T-cell (primary cell): ENCODE data around the gene PACS2. TPM values are rescaled to one million over a fixed set of nuclear protein-coding genes. Genes with fewer than 3 reads are reported as not detected.

Experiments used
- ATAC-seq, 4 experiments: fragments of 200-7000 bp in 3 of 4; fragments of 150-1000 bp in 1 of 4; cut with Tn5 transposase; replicated peaks in 1 of 4; 1 replicate in 3 of 4; 2 replicates in 1 of 4; pipeline ENCODE4 v1.10.0; 2021; ENCODE audit warnings: moderate library complexity in 3 of 4, mild to moderate bottlenecking in 2 of 4, moderate number of reproducible peaks in 1 of 4
- CTCF ChIA-PET, 2 donors: fragments of 300-600 bp; sonication (Branson Sonifier 250); formaldehyde crosslinking; loops; one replicate each; lab custom pipeline; 2022; ENCODE audit warnings: antibody characterized with exemption in 2 of 2; lab: Charles Lee
- POLR2A ChIA-PET, 2 donors: fragments of 300-600 bp; sonication (Branson Sonifier 250); formaldehyde crosslinking; loops; one replicate each; lab custom pipeline; 2022; ENCODE audit warnings: antibody characterized with exemption in 2 of 2; lab: Charles Lee
- DNase-seq, 35 experiments: peaks; one replicate each; pipeline versions ENCODE4 v3.0.0 to v3.0.0-alpha.2; 2013 to 2023
- H3K27ac ChIP-seq: one replicate; pipeline ENCODE4 v1.5.1; 2013; ENCODE audit warnings: low read length
- H3K27me3 ChIP-seq, 2 experiments: replicated peaks in 1 of 2; 1 replicate in 1 of 2; 2 replicates in 1 of 2; pipeline versions ENCODE4 v1.6.1 to v1.7.0; 2013; ENCODE audit warnings: low read length in 1 of 2, mixed read lengths in 1 of 2; ENCODE audit not compliant: control insufficient read depth in 2 of 2, insufficient read depth in 2 of 2; ENCODE audit errors: extremely low read depth in 1 of 2
- H3K36me3 ChIP-seq, 2 donors: 1 replicate in 1 of 2; 2 replicates in 1 of 2; pipeline versions ENCODE4 v1.6.1 to v1.7.0; 2013; ENCODE audit warnings: low read length in 1 of 2; ENCODE audit not compliant: control insufficient read depth in 2 of 2, insufficient read depth in 1 of 2; ENCODE audit errors: extremely low read depth in 1 of 2
- H3K4me1 ChIP-seq, 2 experiments: 1 replicate in 1 of 2; 2 replicates in 1 of 2; pipeline versions ENCODE4 v1.6.1 to v1.7.0; 2013; ENCODE audit warnings: low read length in 2 of 2, mixed read lengths in 1 of 2; ENCODE audit not compliant: insufficient read depth in 2 of 2, control insufficient read depth in 1 of 2; ENCODE audit errors: extremely low read depth in 1 of 2
- H3K4me3 ChIP-seq, 2 donors: 1 replicate in 1 of 2; 2 replicates in 1 of 2; pipeline versions ENCODE4 v1.5.1 to v1.7.0; 2013; ENCODE audit warnings: mild to moderate bottlenecking in 2 of 2, low read length in 1 of 2, moderate library complexity in 1 of 2; ENCODE audit not compliant: control insufficient read depth in 1 of 2; ENCODE audit errors: extremely low read depth in 1 of 2
- H3K9me3 ChIP-seq: 2 replicates; pipeline ENCODE4 v1.7.0; 2013
- H3K27ac Mint-ChIP-seq, 2 donors: one replicate each; pipeline ENCODE4 v1.8.0; 2020 to 2021; ENCODE audit warnings: mild to moderate bottlenecking in 2 of 2, mixed read lengths in 2 of 2
- H3K27me3 Mint-ChIP-seq, 2 donors: one replicate each; pipeline ENCODE4 v1.8.0; 2021 to 2022; ENCODE audit warnings: mixed read lengths in 2 of 2
- H3K36me3 Mint-ChIP-seq: one replicate; pipeline ENCODE4 v1.8.0; 2021; ENCODE audit warnings: mixed read lengths
- H3K4me1 Mint-ChIP-seq, 3 donors: one replicate each; pipeline ENCODE4 v1.8.0; 2020 to 2022; ENCODE audit warnings: mixed read lengths in 3 of 3, mild to moderate bottlenecking in 1 of 3
- H3K4me3 Mint-ChIP-seq, 3 donors: one replicate each; pipeline ENCODE4 v1.8.0; 2020 to 2022; ENCODE audit warnings: mild to moderate bottlenecking in 3 of 3, mixed read lengths in 3 of 3, moderate library complexity in 3 of 3
- H3K9me3 Mint-ChIP-seq, 3 donors: one replicate each; pipeline ENCODE4 v1.8.0; 2020 to 2022; ENCODE audit warnings: mixed read lengths in 3 of 3
- WGBS: methylation state at CpG from one replicate; pipeline ENCODE4 v1.1.5; 2013; ENCODE audit warnings: missing lambda C conversion rate; ENCODE audit not compliant: insufficient coverage; 5-methylcytosine and 5-hydroxymethylcytosine counted together
- total RNA-seq, 35 experiments: library from RNA in 6 of 35; stranded (reverse) in 6 of 35; fragments of 120-200 nt in 1 of 35; gene quantifications; one replicate each; pipeline versions ENCODE4 v1.2.1 to v1.2.4 and lab custom pipeline; 2013 to 2026

Gene PACS2
- total RNA-seq, 5 donors from 2014 or later (not counting 1 experiment from before 2014, with no cell fraction given): 70.9 to 86.9 (median 78.0) TPM

DNA sequence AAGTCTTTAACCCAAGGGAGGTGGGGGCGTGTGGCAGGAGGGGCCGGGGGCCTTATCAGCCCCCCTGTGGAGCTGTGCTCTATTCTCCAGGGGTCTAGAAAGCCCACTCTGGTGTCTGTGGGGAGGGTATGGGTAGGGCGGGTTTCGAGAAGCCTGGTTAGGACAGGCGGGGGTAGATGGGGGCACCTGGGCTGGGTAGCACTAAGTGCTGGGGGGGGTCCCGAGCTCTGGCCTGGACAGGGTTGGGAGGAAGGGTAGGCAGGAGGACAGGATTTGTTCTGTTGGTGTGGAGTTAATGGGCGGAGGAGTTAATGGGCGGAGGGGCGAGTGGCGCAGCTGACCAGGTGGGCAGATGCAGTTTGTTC, 2.0 kb downstream of the PACS2 start:
- 100% methylated on average over 5 of the region's 10 CpGs for WGBS
- ATAC-seq (no peak), DNase-seq (no peak)
- POLR2A ChIA-PET: no interaction called here
- Mint-ChIP-seq H3K27me3 (no peaks in the 10 kb centered on the region), H3K36me3 (no peaks in the 10 kb centered on the region), H3K27ac (peak overlapping the region in 1 of 2 donors; percentile 39), H3K9me3 (no peaks in the 10 kb centered on the region), H3K4me1 (peaks cover 14 to 28% (median 20%) of the 10 kb centered on the region in 3 donors), H3K4me3 (peak overlapping the region; percentile 84 to 93 (median 86))
- CTCF ChIA-PET: no interaction called here
- Histone ChIP-seq H3K4me1 (peaks cover 0 to 28% of the 10 kb centered on the region in 2 experiments), H3K4me3 (no peak overlapping the region), H3K36me3 (no peaks in the 10 kb centered on the region), H3K9me3 (no peaks in the 10 kb centered on the region), H3K27ac (no peak overlapping the region), H3K27me3 (no peaks in the 10 kb centered on the region)

DNA sequence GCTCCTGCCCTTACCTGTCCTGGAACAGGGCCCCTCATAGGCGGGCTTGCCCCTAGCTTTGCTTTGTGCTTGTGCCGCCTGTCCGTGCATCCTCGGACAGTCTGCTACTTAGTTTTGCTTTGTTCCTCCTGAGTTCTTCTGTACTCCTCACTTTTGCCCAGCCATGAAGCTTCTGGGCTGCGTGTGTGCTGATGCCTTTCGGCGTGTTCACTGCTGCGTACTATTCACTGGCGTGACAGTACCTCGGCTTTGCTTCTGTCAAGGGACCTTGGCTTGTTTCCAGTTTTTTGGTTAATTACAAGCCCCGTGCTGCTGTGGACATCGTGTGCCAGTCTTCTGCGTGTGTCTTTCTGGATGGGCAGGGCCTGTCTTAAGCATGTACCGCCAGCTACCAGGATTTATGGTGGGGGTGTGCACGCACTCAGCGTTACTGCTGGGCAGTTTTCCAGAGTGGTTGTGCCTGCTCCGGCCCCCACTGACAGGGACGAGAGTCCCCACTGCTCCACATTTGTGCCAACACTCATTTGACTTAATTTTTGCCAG, 2.5 kb downstream of the PACS2 start:
- H3K4me1 Mint-ChIP-seq: peaks cover 14 to 28% (median 20%) of the 10 kb centered on the region in 3 donors
- no peaks in the 10 kb centered on the region for H3K36me3 ChIP-seq
- peak overlapping the region in 1 of 2 donors; percentile 39 for H3K27ac Mint-ChIP-seq
- CTCF ChIA-PET: no interaction called here
- H3K4me3 Mint-ChIP-seq: peak overlapping the region; percentile 24 to 93 (median 46)
- no peaks in the 10 kb centered on the region for H3K9me3 ChIP-seq
- peaks cover 0 to 28% of the 10 kb centered on the region in 2 experiments for H3K4me1 ChIP-seq
- no peaks in the 10 kb centered on the region for H3K27me3 ChIP-seq
- H3K27me3 Mint-ChIP-seq: no peaks in the 10 kb centered on the region
- 88% methylated on average over 12 of the region's 18 CpGs for WGBS
- no peak overlapping the region for H3K27ac ChIP-seq
- no peak overlapping the region for H3K4me3 ChIP-seq
- DNase-seq: no peak
- POLR2A ChIA-PET: interaction anchor here in 1 of 2 donors (0.5 kb wide), 1 partner anchor 9 kb away, joined by 4 read pairs; no protein-coding TSS in a partner anchor
- H3K9me3 Mint-ChIP-seq: no peaks in the 10 kb centered on the region
- H3K36me3 Mint-ChIP-seq: no peaks in the 10 kb centered on the region
- ATAC-seq: no peak

DNA sequence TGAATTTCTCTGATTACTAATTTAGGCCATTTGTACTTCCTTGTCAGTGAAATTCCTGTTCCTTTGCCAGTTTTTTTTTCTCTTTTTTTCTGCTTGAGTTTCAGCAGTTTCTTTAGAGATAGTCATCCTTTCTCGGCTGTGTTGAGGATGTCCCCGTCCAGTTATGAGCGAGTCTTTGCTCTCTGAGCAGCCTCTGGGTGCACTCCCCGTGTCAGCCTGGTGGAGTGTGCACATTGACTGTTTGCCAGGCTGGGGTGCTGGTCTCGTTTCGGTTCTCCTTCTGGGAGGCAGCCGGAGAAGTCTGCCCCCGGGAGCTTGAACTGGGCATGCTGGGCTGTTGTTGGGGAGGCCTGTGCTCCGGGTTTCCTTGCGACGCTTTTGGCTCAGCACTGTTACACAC, 3.0 kb downstream of the PACS2 start:
- ChIA-PET POLR2A (no interaction called here), CTCF (no interaction called here)
- Mint-ChIP-seq H3K27ac (no peak overlapping the region), H3K36me3 (peaks cover 2% of the 10 kb centered on the region), H3K4me3 (no peak overlapping the region), H3K4me1 (peaks cover 17 to 30% (median 21%) of the 10 kb centered on the region in 3 donors), H3K9me3 (no peaks in the 10 kb centered on the region), H3K27me3 (no peaks in the 10 kb centered on the region)
- no peak overlapping the region for H3K27ac ChIP-seq
- H3K4me3 ChIP-seq: no peak overlapping the region
- H3K36me3 ChIP-seq: no peaks in the 10 kb centered on the region
- no peak for DNase-seq
- 83% methylated on average over 5 of the region's 11 CpGs for WGBS
- no peaks in the 10 kb centered on the region for H3K27me3 ChIP-seq
- peaks cover 0 to 28% of the 10 kb centered on the region in 2 experiments for H3K4me1 ChIP-seq
- ATAC-seq: no peak
- no peaks in the 10 kb centered on the region for H3K9me3 ChIP-seq

DNA sequence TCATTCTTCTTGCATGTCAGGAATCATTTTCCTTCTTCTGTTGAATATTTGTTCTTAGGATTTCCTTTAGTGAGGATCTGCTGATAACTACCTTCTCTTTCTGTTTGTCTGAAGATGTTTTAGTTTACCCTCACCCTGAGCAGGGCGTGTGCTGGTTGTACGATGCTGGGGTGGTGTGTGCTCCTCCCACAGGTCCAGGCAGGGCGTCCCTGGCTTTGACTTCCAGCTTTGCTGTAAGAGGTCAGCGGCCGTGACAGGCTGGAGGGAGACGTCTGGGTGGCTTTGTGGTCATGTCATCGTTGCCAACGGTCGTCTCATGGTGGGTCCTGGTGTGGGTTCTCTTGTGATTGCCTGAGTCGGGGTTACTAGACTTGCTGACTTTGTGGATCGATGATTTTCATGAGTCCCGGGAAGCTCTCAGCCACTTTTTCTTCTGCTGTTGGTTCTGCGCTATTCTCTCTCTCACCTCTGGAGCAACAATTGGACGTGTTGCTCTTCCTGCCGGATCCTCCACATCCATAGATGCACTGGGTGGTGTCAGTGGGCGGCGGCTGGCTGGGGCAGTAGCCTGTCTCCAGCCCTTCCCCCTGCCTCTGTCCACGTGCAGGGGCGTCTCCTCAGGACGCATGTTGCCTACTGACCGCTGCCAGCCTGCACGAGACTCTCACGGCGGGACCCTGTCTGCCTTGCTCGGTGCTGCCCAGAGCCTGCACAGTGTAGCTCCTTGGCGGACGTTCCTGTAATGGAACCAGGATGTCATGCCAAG, 8.4 kb downstream of the PACS2 start:
- POLR2A ChIA-PET: no interaction called here
- H3K9me3 ChIP-seq: no peaks in the 10 kb centered on the region
- Mint-ChIP-seq H3K4me3 (no peak overlapping the region), H3K27ac (no peak overlapping the region), H3K4me1 (peaks cover 13 to 15% (median 15%) of the 10 kb centered on the region in 3 donors), H3K27me3 (no peaks in the 10 kb centered on the region), H3K9me3 (no peaks in the 10 kb centered on the region), H3K36me3 (peaks cover 11% of the 10 kb centered on the region)
- H3K4me1 ChIP-seq: peaks cover 0 to 5% of the 10 kb centered on the region in 2 experiments
- no peak overlapping the region for H3K27ac ChIP-seq
- WGBS: 90% methylated on average over 16 of the region's 27 CpGs
- ATAC-seq (no peak), DNase-seq (no peak)
- H3K27me3 ChIP-seq: peaks cover 0 to 3% of the 10 kb centered on the region in 2 experiments
- CTCF ChIA-PET: no interaction called here
- H3K4me3 ChIP-seq: no peak overlapping the region
- peaks cover 0 to 5% of the 10 kb centered on the region in 2 donors for H3K36me3 ChIP-seq

DNA sequence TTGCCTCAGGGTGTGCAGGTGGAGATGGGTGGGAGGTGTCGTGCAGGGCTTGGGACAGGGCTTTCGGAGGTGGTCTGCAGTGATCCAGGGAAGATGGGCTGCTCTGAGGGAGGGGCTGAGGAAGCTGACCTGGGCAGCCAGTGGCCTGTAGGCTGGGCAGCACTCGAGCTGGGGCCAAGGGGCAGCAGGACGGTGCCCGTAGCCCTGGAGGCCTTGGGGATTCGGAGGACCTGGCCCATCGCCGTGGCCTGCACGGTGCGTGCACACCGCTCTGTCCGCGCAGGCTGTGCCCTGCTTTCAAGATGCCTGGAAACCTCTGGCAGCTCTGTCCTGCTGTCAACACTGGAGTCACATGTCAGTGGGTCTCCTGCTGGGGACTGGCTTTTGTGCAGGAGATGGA, 9.1 kb downstream of the PACS2 start:
- H3K36me3 Mint-ChIP-seq: peaks cover 11% of the 10 kb centered on the region
- no peak overlapping the region for H3K4me3 ChIP-seq
- ChIA-PET CTCF (no interaction called here), POLR2A (no interaction called here)
- no peaks in the 10 kb centered on the region for H3K9me3 Mint-ChIP-seq
- ATAC-seq (no peak), DNase-seq (no peak)
- no peaks in the 10 kb centered on the region for H3K9me3 ChIP-seq
- peaks cover 0 to 10% of the 10 kb centered on the region in 2 experiments for H3K4me1 ChIP-seq
- H3K27ac Mint-ChIP-seq: no peak overlapping the region
- peaks cover 0 to 3% of the 10 kb centered on the region in 2 experiments for H3K27me3 ChIP-seq
- H3K36me3 ChIP-seq: peaks cover 0 to 5% of the 10 kb centered on the region in 2 donors
- H3K27me3 Mint-ChIP-seq: no peaks in the 10 kb centered on the region
- H3K4me3 Mint-ChIP-seq: no peak overlapping the region
- H3K4me1 Mint-ChIP-seq: peaks cover 16 to 20% (median 18%) of the 10 kb centered on the region in 3 donors
- WGBS: 92% methylated on average over 12 of the region's 13 CpGs
- no peak overlapping the region for H3K27ac ChIP-seq

DNA sequence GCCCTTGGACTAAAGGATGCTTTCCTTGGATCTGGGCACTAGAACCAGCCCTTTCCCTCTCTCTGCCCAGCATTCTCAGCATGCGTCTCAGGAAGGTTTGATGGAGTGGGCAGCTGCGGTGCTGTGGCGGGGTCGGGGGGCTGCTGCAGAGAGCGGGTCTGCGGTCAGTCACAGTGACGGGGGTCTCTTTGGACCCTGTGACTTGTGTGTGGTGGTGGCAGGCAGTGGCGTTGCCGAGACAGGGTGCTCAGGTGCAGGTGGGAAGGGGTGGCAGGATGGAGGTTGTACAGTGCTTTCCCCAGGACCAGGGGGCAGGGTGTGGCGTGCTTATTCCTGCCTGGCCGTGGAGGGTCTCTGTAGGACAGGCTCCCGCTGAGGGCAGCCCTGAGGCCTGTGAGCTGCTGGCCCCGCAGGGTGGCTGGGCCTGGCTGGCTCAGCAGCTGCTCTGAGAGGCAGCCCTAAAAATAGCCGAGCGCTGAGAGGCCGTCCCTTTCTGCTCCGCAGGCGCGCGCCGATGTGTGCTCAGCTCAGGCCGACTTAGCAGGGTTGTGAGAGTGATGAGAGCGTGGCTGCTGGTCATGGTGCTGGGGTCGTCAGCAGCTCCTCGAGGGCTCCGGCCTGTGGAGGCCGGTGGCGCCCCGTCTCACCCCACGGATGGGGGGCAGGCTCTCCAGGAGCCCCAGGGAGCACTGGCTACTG, 9.7 kb downstream of the PACS2 start:
- no peak overlapping the region for H3K4me3 ChIP-seq
- no peaks in the 10 kb centered on the region for H3K9me3 ChIP-seq
- no peak overlapping the region for H3K4me3 Mint-ChIP-seq
- H3K4me1 ChIP-seq: peaks cover 0 to 12% of the 10 kb centered on the region in 2 experiments
- H3K27me3 Mint-ChIP-seq: no peaks in the 10 kb centered on the region
- peaks cover 22 to 26% (median 24%) of the 10 kb centered on the region in 3 donors for H3K4me1 Mint-ChIP-seq
- ATAC-seq: no peak
- no peak overlapping the region for H3K27ac Mint-ChIP-seq
- no peak for DNase-seq
- H3K36me3 Mint-ChIP-seq: peaks cover 11% of the 10 kb centered on the region
- H3K36me3 ChIP-seq: peaks cover 0 to 5% of the 10 kb centered on the region in 2 donors
- CTCF ChIA-PET: no interaction called here
- WGBS: 95% methylated on average over 17 of the region's 30 CpGs
- POLR2A ChIA-PET: no interaction called here
- H3K9me3 Mint-ChIP-seq: no peaks in the 10 kb centered on the region
- H3K27ac ChIP-seq: no peak overlapping the region
- peaks cover 0 to 3% of the 10 kb centered on the region in 2 experiments for H3K27me3 ChIP-seq
